HG03558 (cell line): ENCODE results near the gene NXF2B.
"Not testable (repeated sequence)": the region's sequence is repeated elsewhere in the genome, so short reads cannot be mapped to it uniquely, and the experiment has no call there.

Experiments
- ATAC-seq: cut with Tn5 transposase; IDR thresholded peaks from one replicate; pipeline ENCODE4 v1.9.1; 2021; ENCODE audit warnings: moderate number of reproducible peaks; ENCODE audit not compliant: unreplicated experiment; ENCODE audit errors: extremely low read depth

NXF2B gene, protein sequence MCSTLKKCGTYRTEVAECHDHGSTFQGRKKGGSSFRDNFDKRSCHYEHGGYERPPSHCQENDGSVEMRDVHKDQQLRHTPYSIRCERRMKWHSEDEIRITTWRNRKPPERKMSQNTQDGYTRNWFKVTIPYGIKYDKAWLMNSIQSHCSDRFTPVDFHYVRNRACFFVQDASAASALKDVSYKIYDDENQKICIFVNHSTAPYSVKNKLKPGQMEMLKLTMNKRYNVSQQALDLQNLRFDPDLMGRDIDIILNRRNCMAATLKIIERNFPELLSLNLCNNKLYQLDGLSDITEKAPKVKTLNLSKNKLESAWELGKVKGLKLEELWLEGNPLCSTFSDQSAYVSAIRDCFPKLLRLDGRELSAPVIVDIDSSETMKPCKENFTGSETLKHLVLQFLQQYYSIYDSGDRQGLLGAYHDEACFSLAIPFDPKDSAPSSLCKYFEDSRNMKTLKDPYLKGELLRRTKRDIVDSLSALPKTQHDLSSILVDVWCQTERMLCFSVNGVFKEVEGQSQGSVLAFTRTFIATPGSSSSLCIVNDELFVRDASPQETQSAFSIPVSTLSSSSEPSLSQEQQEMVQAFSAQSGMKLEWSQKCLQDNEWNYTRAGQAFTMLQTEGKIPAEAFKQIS

DNA sequence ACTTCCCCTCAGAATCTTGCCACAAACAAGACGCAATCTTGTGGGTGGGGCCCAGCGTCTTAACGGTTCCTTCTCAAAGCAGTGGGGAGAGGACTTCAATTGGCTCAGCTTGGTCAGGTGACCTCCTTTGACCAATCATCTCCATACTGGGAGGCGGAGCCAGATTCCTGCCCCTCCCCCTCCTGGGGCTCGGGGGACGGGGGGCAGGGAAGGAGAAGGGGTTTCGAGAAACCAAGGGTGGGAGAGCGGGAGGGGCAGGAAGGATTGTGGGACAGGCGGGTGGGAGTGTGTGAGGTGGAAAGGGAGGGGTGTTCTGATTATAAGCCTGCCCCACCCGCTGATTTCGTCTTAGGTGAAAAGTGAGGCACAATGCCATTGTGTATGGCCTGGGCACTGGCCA, at the start of gene NXF2B:
TSS of gene NXF2B (minus strand) at position 101 of the 400 bp plus-strand sequence. CDS start 59,972 bp downstream, outside the sequence.
- not testable (repeated sequence) for ATAC-seq

GRCh38 chrX:102478765-102479164, 39.0 kb upstream of the NXF2B start:
- not testable (repeated sequence) for ATAC-seq

- ATAC-seq: not testable (repeated sequence)
Measured at GRCh38 chrX:102471762-102472220, 32.0 kb upstream of the NXF2B start, which contains the start of gene TCP11X2. Gene TCP11X2, minus strand, starts transcription at chrX:102471812.

DNA sequence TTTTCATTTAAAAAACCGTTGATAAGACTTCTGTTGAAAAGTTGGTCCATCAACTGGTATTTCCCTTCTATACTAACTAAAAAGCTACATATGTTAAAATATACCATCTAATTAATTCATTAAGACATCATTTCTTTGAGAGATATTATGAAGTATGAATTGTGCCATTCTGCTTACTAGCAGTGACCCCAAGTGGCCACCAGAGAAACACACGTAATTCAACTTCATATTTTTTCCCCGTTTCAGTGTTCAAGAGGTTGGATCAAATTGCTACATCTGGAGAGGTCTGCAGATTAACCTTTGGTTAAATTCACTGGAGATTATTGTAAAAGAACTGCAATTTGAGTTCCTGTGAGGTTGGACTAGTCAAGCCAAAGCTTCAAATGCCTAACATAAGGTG, 30.4 kb upstream of the NXF2B start:
- not testable (repeated sequence) for ATAC-seq

- ATAC-seq: not testable (repeated sequence)
Measured at GRCh38 chrX:102458615-102459014, 18.8 kb upstream of the NXF2B start.

- not testable (repeated sequence) for ATAC-seq
Measured at GRCh38 chrX:102414493-102414892, 25.3 kb downstream of the NXF2B start.

DNA sequence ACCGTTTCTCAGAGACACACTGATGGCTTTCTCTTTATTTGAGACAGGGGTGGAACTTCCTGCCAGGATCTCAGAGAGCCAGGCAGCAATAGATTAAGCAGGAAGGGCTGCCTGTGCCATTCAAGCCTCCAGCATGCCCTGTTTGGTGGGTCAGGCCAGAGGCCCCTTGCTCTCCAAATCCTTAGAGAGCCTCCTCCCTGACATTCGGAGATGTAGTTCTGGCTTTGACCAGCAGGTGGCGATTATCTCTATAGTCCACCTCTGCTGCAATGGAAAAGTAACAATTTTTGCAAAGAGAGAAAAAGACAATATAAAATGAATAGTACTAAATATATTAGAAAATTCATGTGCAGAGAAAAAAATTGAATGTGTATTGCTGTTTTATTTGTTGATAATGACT, 93.9 kb downstream of the NXF2B start:
- no peak for ATAC-seq

- ATAC-seq: no peak
Measured at GRCh38 chrX:102341867-102342266, 97.9 kb downstream of the NXF2B start.

GRCh38 chrX:102339312-102340298, 100.2 kb downstream of the NXF2B start:
- no peak for ATAC-seq

DNA sequence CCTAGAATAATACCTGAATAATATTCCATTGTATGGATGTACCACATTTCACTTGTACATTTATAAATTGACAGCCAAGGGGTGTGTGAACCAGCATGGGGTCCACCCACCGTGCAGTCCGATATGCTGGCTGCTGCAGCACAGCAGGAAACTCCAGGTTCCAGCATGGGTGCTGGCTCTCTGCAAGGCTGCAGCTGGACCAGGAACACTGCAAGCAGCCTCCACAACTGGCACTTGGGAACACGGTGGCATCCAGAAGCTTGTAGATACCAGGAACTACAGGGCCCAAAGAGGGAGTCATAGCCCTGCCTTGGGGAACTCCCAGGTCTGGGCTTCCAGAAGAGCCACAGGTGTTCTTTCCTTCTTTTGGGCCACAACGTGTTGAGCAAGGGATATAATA, 101.6 kb downstream of the NXF2B start:
- no peak for ATAC-seq
